ENCODE measurements around the gene RECQL5. TPM values are rescaled to one million over a fixed set of nuclear protein-coding genes. Genes with fewer than 3 reads are reported as not detected.

Gene RECQL5
- total RNA-seq, 1 experiment from 2014 or later, result 40.0 TPM

- no peak overlapping the region for H3K9ac ChIP-seq (ENCODE audit: extremely low read depth, insufficient read length, low read length)
- Mint-ChIP-seq H3K9me3 (no peaks in the 10 kb centered on the region), H3K36me3 (ENCODE audit: insufficient read depth in 1 of 3, low read depth in 3 of 3) (peaks cover 31 to 88% (median 67%) of the 10 kb centered on the region in 3 experiments), H3K4me1 (no peaks in the 10 kb centered on the region), H3K27ac (no peak overlapping the region), H3K4me3 (no peak overlapping the region), H3K27me3 (ENCODE audit: low read depth) (no peaks in the 10 kb centered on the region)
- H2AK5ac ChIP-seq (ENCODE audit: insufficient read length, low read length), result no peak overlapping the region
- H2AFZ ChIP-seq (ENCODE audit: low read length), result no peak overlapping the region
- no peak overlapping the region for H2BK5ac ChIP-seq (ENCODE audit: insufficient read length, low read length)
- H3K23me2 ChIP-seq (ENCODE audit: insufficient read length, low read depth, low read length, poor library complexity, severe bottlenecking), result no peaks in the 10 kb centered on the region
- H3K23ac ChIP-seq (ENCODE audit: insufficient read length, low read depth, low read length), result no peak overlapping the region
- no peaks in the 10 kb centered on the region for H3K9me3 ChIP-seq (ENCODE audit: control insufficient read depth, low read depth, low read length)
- no peak for DNase-seq
- H3K4me2 ChIP-seq (ENCODE audit: insufficient read depth, insufficient read length, low read length), result no peak overlapping the region
- no peak overlapping the region for H3K56ac ChIP-seq (ENCODE audit: insufficient read length, low read depth, low read length)
- H4K91ac ChIP-seq (ENCODE audit: insufficient read length, low read depth, low read length), result no peak overlapping the region
- WGBS (ENCODE audit: extremely low coverage, insufficient read length, low lambda C conversion rate), result no CpG with 5 or more reads among the region's 12 CpGs
- H2BK15ac ChIP-seq (ENCODE audit: low read depth, low read length), result no peak overlapping the region
- no peak overlapping the region; the same call in 1 of the 2 replicates for H3K14ac ChIP-seq (ENCODE audit: insufficient read depth, low read length)
- H3K79me1 ChIP-seq (ENCODE audit: insufficient read depth, low read depth, low read length, poor library complexity, severe bottlenecking), result no peaks in the 10 kb centered on the region
- H2BK120ac ChIP-seq (ENCODE audit: low read depth, low read length, poor library complexity, severe bottlenecking), result no peak overlapping the region
- H2BK12ac ChIP-seq (ENCODE audit: insufficient read length, low read depth, low read length), result no peak overlapping the region
- no peak overlapping the region for H3K18ac ChIP-seq (ENCODE audit: insufficient read length, low read depth, low read length)
- TF ChIP-seq CTCF (conservative IDR thresholded peaks at IDR 0.05), result no peak
- H2BK20ac ChIP-seq (ENCODE audit: low read depth, low read length, poor library complexity, severe bottlenecking), result no peak overlapping the region
- H3K4me1 ChIP-seq (ENCODE audit: insufficient read depth, low read length), result no peaks in the 10 kb centered on the region
- H3K27ac ChIP-seq (ENCODE audit: insufficient read length, low read depth, low read length), result no peak overlapping the region
- H4K8ac ChIP-seq (replicated peaks; ENCODE audit: insufficient read length, low read depth, low read length), result no peak overlapping the region
- H4K5ac ChIP-seq (ENCODE audit: insufficient read length, low read depth, low read length), result no peak overlapping the region
- no peak overlapping the region for H3K4ac ChIP-seq (ENCODE audit: low read depth, low read length)
- H3K79me2 ChIP-seq (ENCODE audit: insufficient read depth, low read length), result no peaks in the 10 kb centered on the region
- H3T11ph ChIP-seq (ENCODE audit: low read length), result no peak overlapping the region
- no peaks in the 10 kb centered on the region for H4K20me1 ChIP-seq (ENCODE audit: control insufficient read depth, insufficient read depth, insufficient read length)
- H3K27me3 ChIP-seq (ENCODE audit: insufficient read depth, low read length), result no peaks in the 10 kb centered on the region
Observed at GRCh38 chr17:75703191-75703590, 36.2 kb upstream of the RECQL5 start.

Data from H9 (cell line).